Measurements from ENCODE around the gene XIRP1. TPM values are rescaled to one million over a fixed set of nuclear protein-coding genes. Genes with fewer than 3 reads are reported as not detected.

XIRP1 gene
- total and polyA plus RNA-seq, 2 experiments from 2014 or later = not detected

DNA sequence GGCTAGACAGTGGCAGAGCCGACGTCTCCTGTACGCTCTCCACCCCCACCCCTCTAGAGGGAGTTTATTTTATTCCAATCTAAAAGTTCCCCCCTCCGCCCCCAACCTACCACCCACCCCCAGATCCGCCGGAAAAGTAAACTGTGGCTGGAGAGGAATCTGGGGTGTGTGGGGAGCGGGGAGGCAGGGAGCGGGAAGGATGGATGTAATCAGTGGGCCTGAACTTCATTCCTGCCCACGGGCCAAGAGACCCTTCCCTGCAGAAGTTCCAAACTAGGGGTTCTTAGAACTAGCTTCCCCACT is 38.5 kb downstream of the XIRP1 start:
- peak overlapping the region; percentile 97; the same call in 1 of the 2 replicates for H3K27ac Mint-ChIP-seq
- Histone ChIP-seq H3K9me2 (ENCODE audit: insufficient read depth) (no peaks in the 10 kb centered on the region), H3K27ac (ENCODE audit: low read depth) (peak overlapping the region; percentile 94), H3K27me3 (ENCODE audit: insufficient read depth) (no peaks in the 10 kb centered on the region), H3F3A (replicated peaks; ENCODE audit: low read depth) (peaks cover 11% of the 10 kb centered on the region), H3K79me2 (replicated peaks; ENCODE audit: insufficient read depth) (peaks cover 23% of the 10 kb centered on the region), H3K36me3 (ENCODE audit: insufficient read depth) (no peaks in the 10 kb centered on the region), H2AFZ (peak overlapping the region; percentile 78; the same call in 1 of the 2 replicates), H3K4me1 (ENCODE audit: insufficient read depth) (peaks cover 41% of the 10 kb centered on the region), H4K20me1 (replicated peaks; ENCODE audit: insufficient read depth) (no peaks in the 10 kb centered on the region; the same call in 1 of the 2 replicates), H3K4me2 (peak overlapping the region; percentile 99), H3K4me3 (peak overlapping the region; percentile 87)
- ATAC-seq (no peak), DNase-seq (ENCODE audit: low spot score) (no peak)
- peaks cover 23% of the 10 kb centered on the region for H3K27me3 Mint-ChIP-seq (ENCODE audit: insufficient read depth, low read depth, poor library complexity)
- no peaks in the 10 kb centered on the region; the same call in 2 of the 3 replicates for H3K9me3 Mint-ChIP-seq
- no peaks in the 10 kb centered on the region for H3K36me3 Mint-ChIP-seq (ENCODE audit: low read depth)
- H3K4me1 Mint-ChIP-seq = peaks cover 62% of the 10 kb centered on the region
- TF ChIP-seq POLR2AphosphoS5 (IDR thresholded peaks at IDR 0.05; ENCODE audit: low read depth) (no peak), STAT1 (IDR thresholded peaks at IDR 0.05; ENCODE audit: unreplicated experiment) (no peak), ZNF331 (CRISPR knock-in tag; IDR thresholded peaks at IDR 0.05; ENCODE audit: low read depth) (no peak), EZH2phosphoT487 (IDR thresholded peaks at IDR 0.05; ENCODE audit: unreplicated experiment) (no peak), NANOG (IDR thresholded peaks at IDR 0.05; ENCODE audit: borderline replicate concordance) (no peak), CREB1 (CRISPR knock-in tag; IDR thresholded peaks at IDR 0.05; ENCODE audit: low read depth) (no peak), ZNF114 (CRISPR knock-in tag; IDR thresholded peaks at IDR 0.05) (no peak), JUNB (IDR thresholded peaks at IDR 0.05; ENCODE audit: unreplicated experiment) (no peak), EZH2 (IDR thresholded peaks at IDR 0.05; ENCODE audit: low read depth, unreplicated experiment) (no peak)
- TF ChIP-seq, protein P1, sequence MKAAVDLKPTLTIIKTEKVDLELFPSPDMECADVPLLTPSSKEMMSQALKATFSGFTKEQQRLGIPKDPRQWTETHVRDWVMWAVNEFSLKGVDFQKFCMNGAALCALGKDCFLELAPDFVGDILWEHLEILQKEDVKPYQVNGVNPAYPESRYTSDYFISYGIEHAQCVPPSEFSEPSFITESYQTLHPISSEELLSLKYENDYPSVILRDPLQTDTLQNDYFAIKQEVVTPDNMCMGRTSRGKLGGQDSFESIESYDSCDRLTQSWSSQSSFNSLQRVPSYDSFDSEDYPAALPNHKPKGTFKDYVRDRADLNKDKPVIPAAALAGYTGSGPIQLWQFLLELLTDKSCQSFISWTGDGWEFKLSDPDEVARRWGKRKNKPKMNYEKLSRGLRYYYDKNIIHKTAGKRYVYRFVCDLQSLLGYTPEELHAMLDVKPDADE (IDR thresholded peaks at IDR 0.05) = no peak
- TF ChIP-seq, protein P2, sequence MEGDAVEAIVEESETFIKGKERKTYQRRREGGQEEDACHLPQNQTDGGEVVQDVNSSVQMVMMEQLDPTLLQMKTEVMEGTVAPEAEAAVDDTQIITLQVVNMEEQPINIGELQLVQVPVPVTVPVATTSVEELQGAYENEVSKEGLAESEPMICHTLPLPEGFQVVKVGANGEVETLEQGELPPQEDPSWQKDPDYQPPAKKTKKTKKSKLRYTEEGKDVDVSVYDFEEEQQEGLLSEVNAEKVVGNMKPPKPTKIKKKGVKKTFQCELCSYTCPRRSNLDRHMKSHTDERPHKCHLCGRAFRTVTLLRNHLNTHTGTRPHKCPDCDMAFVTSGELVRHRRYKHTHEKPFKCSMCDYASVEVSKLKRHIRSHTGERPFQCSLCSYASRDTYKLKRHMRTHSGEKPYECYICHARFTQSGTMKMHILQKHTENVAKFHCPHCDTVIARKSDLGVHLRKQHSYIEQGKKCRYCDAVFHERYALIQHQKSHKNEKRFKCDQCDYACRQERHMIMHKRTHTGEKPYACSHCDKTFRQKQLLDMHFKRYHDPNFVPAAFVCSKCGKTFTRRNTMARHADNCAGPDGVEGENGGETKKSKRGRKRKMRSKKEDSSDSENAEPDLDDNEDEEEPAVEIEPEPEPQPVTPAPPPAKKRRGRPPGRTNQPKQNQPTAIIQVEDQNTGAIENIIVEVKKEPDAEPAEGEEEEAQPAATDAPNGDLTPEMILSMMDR (conservative IDR thresholded peaks at IDR 0.05; ENCODE audit: low read depth in 2 of 2) = no peak
- TF ChIP-seq, protein P3, sequence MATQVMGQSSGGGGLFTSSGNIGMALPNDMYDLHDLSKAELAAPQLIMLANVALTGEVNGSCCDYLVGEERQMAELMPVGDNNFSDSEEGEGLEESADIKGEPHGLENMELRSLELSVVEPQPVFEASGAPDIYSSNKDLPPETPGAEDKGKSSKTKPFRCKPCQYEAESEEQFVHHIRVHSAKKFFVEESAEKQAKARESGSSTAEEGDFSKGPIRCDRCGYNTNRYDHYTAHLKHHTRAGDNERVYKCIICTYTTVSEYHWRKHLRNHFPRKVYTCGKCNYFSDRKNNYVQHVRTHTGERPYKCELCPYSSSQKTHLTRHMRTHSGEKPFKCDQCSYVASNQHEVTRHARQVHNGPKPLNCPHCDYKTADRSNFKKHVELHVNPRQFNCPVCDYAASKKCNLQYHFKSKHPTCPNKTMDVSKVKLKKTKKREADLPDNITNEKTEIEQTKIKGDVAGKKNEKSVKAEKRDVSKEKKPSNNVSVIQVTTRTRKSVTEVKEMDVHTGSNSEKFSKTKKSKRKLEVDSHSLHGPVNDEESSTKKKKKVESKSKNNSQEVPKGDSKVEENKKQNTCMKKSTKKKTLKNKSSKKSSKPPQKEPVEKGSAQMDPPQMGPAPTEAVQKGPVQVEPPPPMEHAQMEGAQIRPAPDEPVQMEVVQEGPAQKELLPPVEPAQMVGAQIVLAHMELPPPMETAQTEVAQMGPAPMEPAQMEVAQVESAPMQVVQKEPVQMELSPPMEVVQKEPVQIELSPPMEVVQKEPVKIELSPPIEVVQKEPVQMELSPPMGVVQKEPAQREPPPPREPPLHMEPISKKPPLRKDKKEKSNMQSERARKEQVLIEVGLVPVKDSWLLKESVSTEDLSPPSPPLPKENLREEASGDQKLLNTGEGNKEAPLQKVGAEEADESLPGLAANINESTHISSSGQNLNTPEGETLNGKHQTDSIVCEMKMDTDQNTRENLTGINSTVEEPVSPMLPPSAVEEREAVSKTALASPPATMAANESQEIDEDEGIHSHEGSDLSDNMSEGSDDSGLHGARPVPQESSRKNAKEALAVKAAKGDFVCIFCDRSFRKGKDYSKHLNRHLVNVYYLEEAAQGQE (IDR thresholded peaks at IDR 0.05; ENCODE audit: unreplicated experiment) = no peak
- peak overlapping the region; percentile 91 for H3K4me3 Mint-ChIP-seq

Data from GM23338 (cell line).